Activated CD8-positive, alpha-beta memory T cell treated with anti-CD3 and anti-CD28 coated beads, Interleukin-2, amount 50 U/mL, for 4 hours (primary cell): ENCODE measurements around the gene CEACAM20.
A peak's percentile ranks its signal among the peaks of the same experiment; 100 is the strongest.
"Not testable (repeated sequence)": the region's sequence is repeated elsewhere in the genome, so short reads cannot be mapped to it uniquely, and the experiment has no call there.

Experiments used
- DNase-seq: peaks from one replicate; pipeline ENCODE4 v3.0.0-alpha.2; 2020

Gene CEACAM20

GRCh38 chr19:44529536-44529935 lies at the start of gene CEACAM20:
CEACAM20 (minus strand) TSS chr19:44529675; CDS start chr19:44529509, 166 bp downstream.
- DNase-seq: no peak

DNA sequence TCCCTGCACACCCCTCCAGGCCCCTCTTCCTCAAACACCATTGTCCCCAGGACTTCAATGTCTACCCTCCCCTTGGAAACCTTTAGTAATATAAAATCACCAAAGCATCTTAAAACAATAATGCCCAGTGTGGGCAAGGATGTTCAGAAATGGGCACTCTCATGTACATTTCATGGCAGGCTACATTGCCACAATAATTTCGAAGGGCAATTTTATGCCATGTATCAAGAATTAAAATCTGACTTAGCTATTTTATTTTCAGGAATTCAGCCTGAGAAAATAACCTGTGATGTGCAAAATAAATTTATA lies 48.0 kb upstream of the CEACAM20 start:
- DNase-seq: no peak

GRCh38 chr19:44576843-44577565 lies 47.5 kb upstream of the CEACAM20 start:
- no peak for DNase-seq

GRCh38 chr19:44575116-44575700 lies 45.7 kb upstream of the CEACAM20 start:
- no peak for DNase-seq

DNA sequence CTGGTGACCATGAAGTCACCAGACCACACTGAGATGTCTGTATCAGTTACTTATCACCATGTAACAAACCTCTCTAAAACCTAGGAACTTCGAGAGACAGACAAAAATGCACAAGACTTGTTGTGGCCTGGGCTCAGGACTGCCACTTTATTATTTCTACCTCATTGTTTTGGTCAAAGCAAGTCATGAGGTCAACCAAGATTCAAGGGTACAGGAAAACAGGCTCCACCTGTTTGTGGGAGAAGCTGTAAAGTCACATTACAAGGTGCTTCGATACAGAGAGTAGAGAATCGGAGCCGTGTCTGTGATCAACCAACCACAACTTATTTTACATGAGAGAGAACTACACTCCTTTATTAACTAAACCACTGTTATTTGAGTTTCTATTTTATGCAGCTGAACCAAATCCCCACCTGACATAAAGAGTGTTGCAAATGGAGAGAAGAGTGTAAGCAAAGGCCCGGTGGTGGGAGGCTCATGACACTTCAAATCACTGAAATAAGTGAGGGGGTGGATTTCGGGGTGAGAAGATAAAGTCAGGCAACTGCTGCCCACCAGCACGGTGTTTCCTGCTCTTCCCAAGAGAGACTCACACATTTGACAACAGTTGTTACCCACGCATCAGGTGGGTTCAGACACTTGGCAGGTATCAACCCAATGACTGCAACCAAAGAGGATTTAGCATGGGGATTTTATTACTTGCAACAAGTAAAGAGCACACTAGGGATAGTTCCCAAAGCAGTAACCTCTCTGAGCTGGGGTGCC lies 44.9 kb upstream of the CEACAM20 start:
- DNase-seq: no peak

DNA sequence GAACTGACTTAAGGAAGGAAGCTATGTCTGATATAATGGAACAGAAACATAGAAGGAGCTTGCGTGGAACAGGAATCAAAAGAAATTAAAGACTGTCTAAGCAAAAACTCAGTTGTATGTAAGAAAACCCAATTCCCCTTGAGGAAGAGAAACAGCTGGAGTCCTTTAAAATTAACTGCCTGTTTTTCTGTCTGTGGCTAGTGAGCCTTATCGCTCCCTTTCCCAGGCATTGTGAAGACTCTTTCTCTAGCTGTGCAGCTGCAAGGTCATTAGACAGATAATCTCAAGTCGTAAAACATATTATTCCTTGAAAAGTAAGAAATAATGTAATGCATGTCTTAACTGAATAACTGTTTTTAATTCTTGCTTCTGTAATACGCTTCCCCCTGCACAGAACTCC lies 44.2 kb upstream of the CEACAM20 start:
- no peak for DNase-seq

GRCh38 chr19:44573183-44573582 lies 43.7 kb upstream of the CEACAM20 start:
- no peak for DNase-seq

DNA sequence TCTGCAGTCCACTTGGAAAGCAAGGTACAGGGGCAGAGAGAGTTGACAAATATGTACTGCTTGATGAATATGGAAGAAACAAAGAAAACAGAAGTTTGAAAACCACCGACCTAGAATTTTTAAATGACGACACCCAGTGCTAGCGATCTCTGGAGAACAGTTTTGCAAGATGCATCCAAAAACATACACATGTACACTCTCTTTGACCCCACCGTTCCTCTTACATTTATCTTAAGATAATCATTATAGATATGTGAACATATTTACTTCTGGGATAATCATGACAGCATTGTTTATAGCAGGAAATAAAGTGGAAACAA lies 43.1 kb upstream of the CEACAM20 start:
- no peak for DNase-seq

- no peak for DNase-seq
Observed at GRCh38 chr19:44571830-44572580, 42.5 kb upstream of the CEACAM20 start.

GRCh38 chr19:44570984-44571684 lies 41.7 kb upstream of the CEACAM20 start:
- peak; percentile 24 for DNase-seq

DNA sequence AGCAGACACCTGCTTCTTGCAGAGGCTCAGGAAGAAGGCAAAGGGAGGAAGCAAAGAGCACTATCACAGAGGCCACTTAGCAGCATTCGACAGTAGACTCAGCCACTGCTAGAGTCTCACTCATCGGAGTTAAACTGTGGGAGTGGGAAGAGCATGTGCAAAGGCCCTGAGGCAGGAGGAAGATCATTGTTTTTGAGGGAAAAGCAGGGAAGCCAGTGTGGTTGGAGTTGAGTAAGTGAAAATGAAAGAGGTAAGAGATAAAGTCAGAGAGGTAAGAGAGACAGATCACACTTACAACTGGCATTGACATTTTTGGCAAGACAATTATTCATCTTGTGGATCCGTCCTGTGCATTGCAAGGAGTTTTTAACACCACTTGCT lies 41.1 kb upstream of the CEACAM20 start:
- DNase-seq: no peak

DNA sequence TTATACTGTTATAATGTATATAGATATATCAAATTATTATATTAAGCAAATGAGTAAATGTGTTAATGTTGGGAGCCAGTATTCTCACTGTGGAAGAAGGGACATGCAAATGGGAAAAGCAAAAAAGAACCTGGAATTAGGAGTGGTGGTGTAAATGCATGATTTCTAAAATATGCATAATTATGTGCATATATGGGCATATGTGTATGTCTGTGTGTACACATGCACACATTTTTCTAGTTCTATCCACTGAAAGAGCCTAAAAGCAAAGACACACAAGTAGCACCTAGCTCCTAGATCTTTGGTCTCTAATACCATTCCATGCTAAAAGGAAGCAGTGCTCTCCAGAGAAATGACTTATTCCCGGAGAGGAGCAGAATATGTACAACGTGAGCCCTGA lies 38.3 kb upstream of the CEACAM20 start:
- DNase-seq: no peak

DNA sequence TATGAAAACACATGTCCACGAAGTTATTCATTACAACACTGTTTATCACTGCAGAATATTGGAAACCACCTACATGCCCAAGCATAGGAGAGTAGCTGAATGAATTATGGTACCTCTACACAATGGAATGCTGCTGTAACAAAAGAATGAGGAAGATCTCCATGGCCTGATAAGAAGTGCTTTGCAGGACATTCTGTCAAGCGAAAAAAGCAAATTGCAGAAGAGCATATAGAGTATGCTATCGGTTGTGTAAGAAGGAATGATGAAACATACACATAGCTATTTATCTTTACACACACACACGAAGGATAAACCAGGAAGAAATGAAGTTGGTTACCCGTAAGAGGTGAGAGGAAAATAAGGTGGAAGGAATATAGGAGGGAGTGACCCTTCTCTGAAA lies 37.5 kb upstream of the CEACAM20 start:
- no peak for DNase-seq

- not testable (repeated sequence) for DNase-seq
Observed at GRCh38 chr19:44563086-44563655, 33.7 kb upstream of the CEACAM20 start.

DNA sequence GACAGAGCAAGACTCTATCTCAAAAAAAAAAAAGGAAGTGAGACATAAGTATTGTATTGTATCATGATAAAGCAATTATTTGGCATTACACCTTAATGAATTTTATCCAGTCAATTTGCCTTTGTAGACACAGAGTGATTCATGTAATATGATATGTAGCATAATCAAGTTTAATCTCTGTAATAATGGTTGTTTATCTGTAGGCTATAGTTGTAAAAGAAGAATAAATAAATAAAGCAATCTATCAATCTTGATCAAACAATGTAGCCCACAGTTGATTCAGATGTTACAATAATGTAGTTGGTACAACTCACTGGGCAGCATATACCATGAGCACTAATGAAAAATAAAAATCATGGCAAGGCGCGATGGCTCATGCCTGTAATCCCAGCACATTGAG lies 28.5 kb upstream of the CEACAM20 start:
- DNase-seq: no peak

DNA sequence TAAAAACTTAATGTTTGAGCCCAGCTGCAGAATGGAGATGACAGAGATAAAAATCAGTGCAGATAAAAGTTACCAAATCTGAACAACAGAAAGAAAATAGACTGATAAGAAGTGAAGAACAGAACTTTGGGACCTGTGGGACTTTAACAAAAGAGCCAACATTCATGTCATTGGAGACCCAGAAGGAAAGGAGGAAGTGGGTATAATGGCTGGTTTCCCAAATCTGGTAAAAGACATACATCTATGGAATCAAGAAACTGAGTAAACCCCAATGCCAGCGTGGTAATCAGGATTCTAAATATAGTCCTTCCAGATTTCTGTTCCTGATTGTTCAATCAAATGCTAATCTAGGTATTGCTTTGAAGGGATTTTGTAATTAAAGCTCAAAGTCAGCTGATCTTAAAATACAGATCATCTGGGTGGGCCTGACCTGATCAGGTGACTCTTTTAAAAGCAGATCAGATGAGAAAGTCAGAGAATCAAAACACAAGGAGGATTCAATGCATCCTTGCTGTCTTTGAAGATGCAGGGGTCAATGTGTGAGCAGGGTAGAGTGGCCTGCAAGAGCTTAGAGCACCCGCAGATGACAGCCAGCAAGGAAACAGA lies 25.3 kb upstream of the CEACAM20 start:
- DNase-seq: no peak

DNA sequence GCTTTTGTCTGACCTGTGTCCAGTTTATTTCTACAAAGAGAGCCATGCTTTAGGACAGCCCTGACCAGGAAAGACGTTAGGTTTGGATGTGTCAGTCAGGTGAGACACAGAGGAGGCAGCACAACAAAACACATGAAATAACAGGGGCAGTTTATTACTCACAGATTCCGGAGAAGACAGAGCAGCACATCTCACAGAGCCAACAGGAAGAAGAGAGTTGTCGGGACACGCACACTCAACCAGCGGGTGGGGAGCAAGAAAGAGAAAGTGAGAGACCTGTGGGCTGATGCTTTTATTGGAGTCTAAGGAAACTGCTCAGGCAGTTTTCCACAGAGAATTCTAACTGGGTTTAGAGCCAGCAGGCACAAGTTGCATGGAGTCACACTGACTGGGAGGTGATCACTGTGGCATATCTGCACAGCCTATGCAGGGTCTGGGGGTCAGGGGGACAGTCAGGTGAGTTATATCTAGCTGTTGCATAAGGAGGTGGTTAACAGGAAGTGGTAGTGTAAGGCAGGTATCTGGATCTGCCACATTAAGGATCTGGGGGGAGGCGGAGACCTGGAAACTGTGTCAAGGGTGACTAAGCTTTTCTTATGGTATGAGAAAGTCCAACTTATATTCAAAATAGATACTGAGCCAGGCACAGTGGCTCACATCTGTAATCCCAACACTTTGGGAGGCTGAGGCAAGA lies 24.1 kb upstream of the CEACAM20 start:
- no peak for DNase-seq

DNA sequence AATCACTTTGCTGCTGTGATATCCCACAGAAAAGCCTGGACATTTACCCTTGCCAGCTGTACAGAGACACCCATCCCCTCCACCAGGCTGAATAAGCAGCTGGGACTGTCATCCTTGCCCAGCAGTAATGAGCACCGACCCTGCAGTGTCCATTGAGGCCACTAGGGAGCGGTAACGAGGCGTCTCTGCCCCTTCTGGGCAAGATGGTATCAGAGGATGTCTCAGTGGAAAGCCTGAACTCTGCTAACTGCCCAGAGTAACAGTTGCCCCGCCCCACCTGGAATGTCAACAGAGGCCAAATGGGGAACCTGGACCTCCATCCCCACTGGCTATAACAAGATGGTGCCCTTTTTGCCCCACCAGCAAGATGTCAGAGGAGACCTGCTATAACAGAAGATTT lies 22.8 kb upstream of the CEACAM20 start:
- DNase-seq: peak; percentile 22

DNA sequence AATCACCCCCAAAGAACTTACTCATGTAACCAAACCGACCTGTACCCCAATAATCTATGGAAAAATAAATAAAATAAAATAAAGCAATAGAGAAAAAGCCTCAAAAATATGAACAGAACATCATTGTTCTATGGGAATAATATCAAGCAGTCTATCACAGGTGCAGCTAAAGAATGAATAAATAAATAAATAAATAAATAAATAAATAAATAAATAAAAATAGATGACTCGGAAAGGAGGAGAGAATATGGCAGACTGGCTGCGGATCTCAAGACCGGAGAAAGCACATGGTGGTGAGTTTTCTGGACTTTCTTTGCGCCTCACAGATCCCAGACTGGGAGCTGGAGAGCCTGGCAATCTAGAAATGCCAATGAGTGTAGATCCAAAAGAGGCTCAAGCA lies 22.4 kb upstream of the CEACAM20 start:
- no peak for DNase-seq

- not testable (repeated sequence) for DNase-seq
Observed at GRCh38 chr19:44550976-44551375, 21.5 kb upstream of the CEACAM20 start.

DNA sequence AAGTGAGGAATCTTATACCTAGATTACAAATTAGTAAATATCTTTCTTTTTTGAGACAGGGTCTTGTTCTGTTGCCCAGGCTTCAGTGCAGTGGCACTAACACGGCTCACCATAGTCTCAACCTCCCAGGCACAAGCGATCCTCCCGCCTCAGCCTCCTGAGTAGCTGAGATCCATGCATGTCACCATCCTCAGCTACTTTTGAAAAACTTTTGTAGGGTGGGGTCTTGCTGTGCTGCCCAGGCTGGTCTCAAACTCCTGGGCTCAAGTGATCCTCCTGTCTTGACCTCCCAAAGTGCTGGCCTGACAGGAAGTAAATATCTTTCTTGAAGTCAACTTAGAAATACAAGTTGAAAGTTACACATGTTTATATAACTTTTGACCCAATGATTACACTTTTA lies 20.0 kb upstream of the CEACAM20 start:
- no peak for DNase-seq

GRCh38 chr19:44548736-44549135 lies 19.3 kb upstream of the CEACAM20 start:
- no peak for DNase-seq
